ENCODE results near the gene ST7L. TPM values are rescaled to one million over a fixed set of nuclear protein-coding genes. Genes with fewer than 3 reads are reported as not detected.

The ST7L gene
- total and polyA plus RNA-seq, 10 of the 15 experiments (the other 5 are each of a cell fraction or from before 2014, with no cell fraction given): 3.6 to 13.7 (median 8.9) TPM

GRCh38 chr1:112576240-112576639 lies 42.7 kb downstream of the ST7L start:
- intact Hi-C loops (cut with micrococcal nuclease; ENCODE audit: unreplicated experiment) (no loop called here), in situ Hi-C loops (cut with MboI) (no loop called here)
- Histone ChIP-seq H3K9ac (ENCODE audit: control insufficient read depth, insufficient read depth, low read length) (no peak overlapping the region), H3K4me2 (ENCODE audit: control insufficient read depth, insufficient read depth) (no peak overlapping the region), H3K27me3 (replicated peaks in 1 of 2; ENCODE audit: control insufficient read depth in 2 of 2, insufficient read depth in 2 of 2, low read length in 1 of 2) (no peaks in the 10 kb centered on the region), H2AFZ (ENCODE audit: control insufficient read depth, low read depth, low read length) (no peak overlapping the region), H3K9me3 (replicated peaks; ENCODE audit: control insufficient read depth, insufficient read depth, low read length) (no peaks in the 10 kb centered on the region), H3K79me2 (ENCODE audit: control insufficient read depth, insufficient read depth, low read length) (no peaks in the 10 kb centered on the region), H3K4me3 (no peak overlapping the region), H3K4me1 (ENCODE audit: control insufficient read depth, insufficient read depth, low read length) (no peaks in the 10 kb centered on the region), H4K20me1 (ENCODE audit: control insufficient read depth, insufficient read depth) (no peaks in the 10 kb centered on the region), H3K27ac (ENCODE audit: control insufficient read depth, insufficient read depth) (no peak overlapping the region), H3K36me3 (ENCODE audit: control insufficient read depth in 2 of 2, insufficient read depth in 2 of 2, low read length in 1 of 2) (no peaks in the 10 kb centered on the region)
- no TSS peak for BruUV-seq (replicated peaks)
- 92% methylated on average over 3 of the region's 3 CpGs for WGBS (ENCODE audit: insufficient coverage, insufficient replicate concordance, low lambda C conversion rate, missing lambda C conversion rate)
- DNase-seq (ENCODE audit: low read depth, low spot score): no peak
- no peak for FAIRE-seq
- RAD21 ChIA-PET (ENCODE audit: unreplicated experiment): interaction anchor here (1.1 kb wide), 1 partner anchor 185 kb away, joined by 3 read pairs; no protein-coding TSS in a partner anchor
- SMC1A ChIA-PET (ENCODE audit: uncharacterized antibody, unreplicated experiment): interaction anchor here (1.2 kb wide), 1 partner anchor 18 kb away, joined by 4 read pairs; no protein-coding TSS in a partner anchor
- TF ChIP-seq MEF2A (IDR thresholded peaks at IDR 0.05; ENCODE audit: insufficient read depth, low read depth, low read length): no peak
- TF ChIP-seq NR2F1 (conservative IDR thresholded peaks at IDR 0.05): no peak
- no peak for TF ChIP-seq CEBPZ (IDR thresholded peaks at IDR 0.05; ENCODE audit: low read depth, low read length)
- TF ChIP-seq SMC3 (IDR thresholded peaks at IDR 0.05; ENCODE audit: borderline replicate concordance, low read length): no peak
- no peak for TF ChIP-seq ZSCAN29 (IDR thresholded peaks at IDR 0.05)
- POLR2A ChIA-PET: no interaction called here
- ATAC-seq: no peak
- CTCF ChIA-PET: no interaction called here

Measured in GM12878 (cell line).